GM12875 (cell line): ENCODE measurements around the gene INSIG1.

ENCODE experiments used
- H3K4me3 ChIP-seq: one replicate; pipeline ENCODE4 v1.5.1; 2011; ENCODE audit warnings: low read depth, low read length, control low read depth
- TF ChIP-seq, protein P1 (sequence below): IDR thresholded peaks from 2 replicates; pipeline ENCODE4 v1.5.1; 2011; ENCODE audit warnings: low read depth, mild to moderate bottlenecking, control low read depth, inconsistent platforms, low read length, moderate library complexity, borderline replicate concordance; ENCODE audit not compliant: insufficient read depth

The INSIG1 gene

DNA sequence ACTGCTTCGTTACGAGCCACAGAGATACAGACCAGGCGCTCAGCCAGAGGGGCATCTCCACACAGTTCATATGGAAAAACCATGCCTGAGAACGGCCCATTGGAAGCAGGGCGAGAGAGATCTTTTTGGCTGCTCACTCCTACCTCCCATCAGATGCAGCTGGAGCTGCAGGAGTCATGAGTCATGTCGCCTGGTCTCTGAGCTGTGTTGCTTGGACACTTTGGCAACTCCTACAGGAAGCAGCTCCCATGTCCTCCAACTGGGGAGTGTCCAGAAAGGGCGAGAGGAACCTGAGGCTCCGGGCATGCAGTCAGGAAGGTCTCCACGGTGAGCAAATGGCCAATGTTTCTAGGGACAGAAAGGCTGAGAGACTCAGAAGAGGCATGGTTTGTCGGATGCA is 24.9 kb downstream of the INSIG1 start:
- H3K4me3 ChIP-seq: no peak overlapping the region
- TF ChIP-seq, protein P1, sequence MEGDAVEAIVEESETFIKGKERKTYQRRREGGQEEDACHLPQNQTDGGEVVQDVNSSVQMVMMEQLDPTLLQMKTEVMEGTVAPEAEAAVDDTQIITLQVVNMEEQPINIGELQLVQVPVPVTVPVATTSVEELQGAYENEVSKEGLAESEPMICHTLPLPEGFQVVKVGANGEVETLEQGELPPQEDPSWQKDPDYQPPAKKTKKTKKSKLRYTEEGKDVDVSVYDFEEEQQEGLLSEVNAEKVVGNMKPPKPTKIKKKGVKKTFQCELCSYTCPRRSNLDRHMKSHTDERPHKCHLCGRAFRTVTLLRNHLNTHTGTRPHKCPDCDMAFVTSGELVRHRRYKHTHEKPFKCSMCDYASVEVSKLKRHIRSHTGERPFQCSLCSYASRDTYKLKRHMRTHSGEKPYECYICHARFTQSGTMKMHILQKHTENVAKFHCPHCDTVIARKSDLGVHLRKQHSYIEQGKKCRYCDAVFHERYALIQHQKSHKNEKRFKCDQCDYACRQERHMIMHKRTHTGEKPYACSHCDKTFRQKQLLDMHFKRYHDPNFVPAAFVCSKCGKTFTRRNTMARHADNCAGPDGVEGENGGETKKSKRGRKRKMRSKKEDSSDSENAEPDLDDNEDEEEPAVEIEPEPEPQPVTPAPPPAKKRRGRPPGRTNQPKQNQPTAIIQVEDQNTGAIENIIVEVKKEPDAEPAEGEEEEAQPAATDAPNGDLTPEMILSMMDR: no peak

DNA sequence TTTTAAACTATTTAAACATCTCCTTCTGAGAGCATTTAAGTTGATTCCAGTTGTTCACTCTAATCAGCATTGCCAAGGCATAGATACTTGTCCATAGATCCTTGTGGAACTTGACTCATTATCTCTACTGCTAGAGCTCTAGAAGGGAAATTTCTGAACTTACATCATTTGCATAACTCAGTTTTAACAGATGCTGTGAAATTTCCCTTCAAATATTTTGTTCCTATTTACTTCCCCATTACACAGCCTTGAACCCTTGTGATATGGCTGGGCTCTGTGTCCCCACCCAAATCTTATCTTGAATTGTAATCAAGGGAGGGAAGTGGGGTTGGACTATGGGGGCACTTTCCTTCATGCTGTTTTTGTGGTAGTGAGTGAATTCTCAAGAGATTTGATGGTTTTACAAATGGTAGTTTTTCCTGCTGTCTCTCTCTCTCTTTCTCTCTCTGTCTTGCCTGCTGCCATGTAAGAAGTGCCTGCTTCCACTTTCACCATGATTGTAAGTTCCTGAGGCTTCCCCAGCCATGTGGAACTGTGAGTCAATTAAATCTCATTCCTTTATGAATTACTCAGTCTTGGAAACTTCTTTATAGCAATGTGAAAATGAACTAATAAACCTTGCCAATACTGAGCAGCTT is 25.4 kb downstream of the INSIG1 start:
- H3K4me3 ChIP-seq: no peak overlapping the region
- TF ChIP-seq, protein P1: no peak

DNA sequence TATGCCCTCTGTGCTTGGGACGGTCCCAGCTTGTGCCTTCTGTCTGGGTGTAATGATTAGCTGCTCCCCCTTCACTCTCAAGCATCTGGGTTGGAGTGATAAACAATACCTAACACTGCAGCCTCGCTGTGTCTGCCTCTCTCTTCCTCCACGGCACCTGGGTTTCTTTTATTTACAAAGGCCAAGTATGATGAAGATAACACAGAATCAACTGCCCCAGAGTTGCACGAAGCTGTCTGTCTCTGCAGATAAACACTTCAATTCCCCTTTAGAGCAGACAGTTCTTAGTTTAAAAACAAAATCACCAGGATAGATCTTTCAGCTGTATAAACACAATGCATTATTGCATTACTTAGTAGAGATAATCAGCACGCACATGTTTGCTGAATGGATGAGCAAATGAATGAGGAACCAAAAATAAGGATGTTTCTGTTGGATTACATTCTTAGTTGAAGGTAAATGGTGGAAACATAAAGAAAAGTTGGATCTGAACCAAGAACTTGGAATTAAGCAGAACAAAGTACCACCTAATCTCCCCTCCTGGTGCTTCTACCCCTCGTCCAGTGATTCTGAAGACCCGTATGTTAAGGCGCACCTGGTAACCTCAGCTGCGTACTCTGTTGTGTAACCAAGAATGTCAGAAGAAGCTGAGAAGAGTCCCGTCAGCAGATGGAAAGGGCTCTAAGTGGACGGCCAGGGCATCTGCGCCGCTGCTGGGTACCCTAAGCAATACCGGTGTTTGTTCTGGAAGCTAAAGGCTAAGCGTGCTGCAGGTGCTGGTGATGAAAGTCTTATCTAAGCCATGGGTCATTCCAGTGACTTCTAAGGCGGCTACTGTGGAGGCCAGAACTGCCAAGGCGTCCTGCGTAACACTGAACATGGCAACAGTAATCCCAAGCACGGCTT is 26.6 kb downstream of the INSIG1 start:
- H3K4me3 ChIP-seq: no peak overlapping the region
- TF ChIP-seq, protein P1: no peak

DNA sequence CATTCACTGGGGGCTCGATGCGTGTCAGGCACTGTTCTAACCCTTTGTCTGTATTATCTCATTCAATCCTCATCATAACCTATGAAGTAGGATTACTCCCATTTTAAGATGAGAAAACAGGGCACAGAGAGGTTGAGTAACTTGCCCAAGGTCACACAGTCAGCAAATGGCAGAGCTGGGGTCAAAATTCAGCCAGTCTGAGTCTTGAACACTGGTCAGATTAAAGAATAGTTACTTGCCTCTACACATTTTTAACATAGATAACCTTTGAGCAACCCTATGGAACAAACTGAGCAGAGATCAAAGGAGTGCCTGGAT is 27.2 kb downstream of the INSIG1 start:
- H3K4me3 ChIP-seq: no peak overlapping the region
- TF ChIP-seq, protein P1: no peak

DNA sequence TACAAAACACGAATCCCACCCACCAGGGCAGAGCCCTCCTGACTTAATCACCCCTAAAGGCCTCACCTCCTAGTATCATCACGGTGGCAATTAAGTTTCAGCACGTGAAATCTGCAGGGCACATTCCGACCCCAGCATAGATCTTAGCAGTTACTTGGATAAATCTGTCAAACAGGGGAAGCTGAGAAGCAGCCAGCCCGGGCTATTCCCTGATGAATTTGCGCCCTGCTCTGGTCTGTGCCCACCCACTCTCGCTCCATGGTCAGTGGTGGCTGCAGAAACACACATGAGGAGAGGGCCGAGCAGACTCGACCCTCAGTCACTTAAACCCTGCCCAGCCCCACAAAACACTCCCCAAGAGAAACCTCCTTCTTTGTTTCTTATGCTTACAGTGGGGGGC is 28.7 kb downstream of the INSIG1 start:
- TF ChIP-seq, protein P1: no peak

DNA sequence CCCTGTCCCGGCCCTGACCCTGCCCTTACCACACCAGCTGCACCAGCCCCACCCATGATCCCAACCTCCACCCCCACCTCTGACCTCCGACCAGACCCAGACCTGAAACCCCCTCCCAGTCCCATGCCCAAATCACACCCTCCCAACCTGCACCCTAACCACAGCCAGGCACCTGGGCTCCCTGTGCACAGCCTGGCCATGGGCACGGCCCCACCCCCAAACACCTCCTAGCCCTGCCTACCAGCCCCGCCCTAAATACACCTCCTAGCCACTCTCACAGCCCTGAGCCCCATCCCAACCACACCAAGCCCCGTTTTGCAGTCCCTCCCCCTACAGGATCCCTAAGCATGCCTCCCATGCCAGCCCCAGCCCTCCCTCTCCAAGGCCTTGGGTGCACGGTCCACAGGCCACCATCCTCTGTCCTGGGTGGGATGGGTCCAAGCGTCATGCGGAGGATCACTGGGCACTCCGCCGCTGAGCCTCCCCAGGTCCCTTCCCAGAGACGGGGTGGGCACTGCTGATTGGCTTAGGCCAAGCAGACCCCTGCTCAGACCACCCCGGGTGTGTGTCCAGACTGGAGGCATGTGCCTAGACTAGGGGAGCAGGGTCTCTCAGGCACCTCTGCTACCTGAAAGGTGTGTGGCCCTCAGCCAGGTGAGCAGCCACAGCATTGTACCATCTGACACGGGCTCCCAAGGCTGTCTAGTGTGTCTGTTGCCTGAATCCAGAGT is 30.1 kb downstream of the INSIG1 start:
- TF ChIP-seq, protein P1: no peak

More for the DNA sequence above, 28.7 kb downstream of the INSIG1 start:
- no peak overlapping the region for H3K4me3 ChIP-seq

More for the DNA sequence above, 30.1 kb downstream of the INSIG1 start:
- H3K4me3 ChIP-seq: no peak overlapping the region
